Prostate gland (tissue), 2 donors: ENCODE results near the gene GAK.

Source experiments
- POLR2AphosphoS5 ChIP-seq: sonication (generic); formaldehyde crosslinking; IDR thresholded peaks from one replicate; pipeline ENCODE4 v1.6.1; 2017; ENCODE audit warnings: antibody characterized with exemption
- TF ChIP-seq, protein P1 (sequence below), 4 experiments: fragments of 200-600 bp in 2 of 4; fragments of 450-650 bp in 2 of 4; sonication (generic) in 2 of 4; IDR thresholded peaks; 1 replicate in 3 of 4; 2 replicates in 1 of 4; pipeline ENCODE4 v1.5.1; 2016 to 2019; ENCODE audit warnings: antibody characterized with exemption in 4 of 4, mild to moderate bottlenecking in 2 of 4, moderate library complexity in 2 of 4

DNA sequence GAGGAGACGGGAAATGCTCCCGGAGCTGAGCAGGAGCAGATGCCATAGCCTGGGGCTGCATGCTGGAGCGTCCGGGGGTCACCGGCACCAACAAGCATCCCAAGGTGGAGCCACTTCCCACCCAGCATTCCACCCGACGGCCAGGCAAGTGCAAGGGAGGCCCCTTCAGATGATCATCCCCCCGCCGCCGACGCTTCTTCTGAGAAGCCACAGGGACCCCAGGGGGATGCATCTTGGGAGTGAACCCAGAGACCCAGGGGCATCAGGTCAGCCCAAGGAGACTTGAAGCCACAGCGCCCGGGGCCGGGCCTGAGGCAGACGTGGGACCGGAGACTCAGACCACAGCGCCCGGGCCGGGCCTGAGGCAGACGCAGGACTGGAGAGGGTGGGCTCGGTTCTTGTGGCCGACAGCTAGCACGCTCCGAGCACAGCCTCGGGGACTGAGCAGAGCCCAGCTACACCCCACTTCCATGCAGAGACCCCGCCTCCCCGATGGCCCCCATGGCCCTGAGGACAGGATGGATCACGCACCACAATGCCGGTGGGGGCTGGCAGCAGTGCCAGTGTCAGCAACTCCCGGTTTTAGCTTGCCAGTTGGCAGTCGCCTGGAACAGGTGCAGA, 73.2 kb downstream of the GAK start:
- TF ChIP-seq, protein P1, sequence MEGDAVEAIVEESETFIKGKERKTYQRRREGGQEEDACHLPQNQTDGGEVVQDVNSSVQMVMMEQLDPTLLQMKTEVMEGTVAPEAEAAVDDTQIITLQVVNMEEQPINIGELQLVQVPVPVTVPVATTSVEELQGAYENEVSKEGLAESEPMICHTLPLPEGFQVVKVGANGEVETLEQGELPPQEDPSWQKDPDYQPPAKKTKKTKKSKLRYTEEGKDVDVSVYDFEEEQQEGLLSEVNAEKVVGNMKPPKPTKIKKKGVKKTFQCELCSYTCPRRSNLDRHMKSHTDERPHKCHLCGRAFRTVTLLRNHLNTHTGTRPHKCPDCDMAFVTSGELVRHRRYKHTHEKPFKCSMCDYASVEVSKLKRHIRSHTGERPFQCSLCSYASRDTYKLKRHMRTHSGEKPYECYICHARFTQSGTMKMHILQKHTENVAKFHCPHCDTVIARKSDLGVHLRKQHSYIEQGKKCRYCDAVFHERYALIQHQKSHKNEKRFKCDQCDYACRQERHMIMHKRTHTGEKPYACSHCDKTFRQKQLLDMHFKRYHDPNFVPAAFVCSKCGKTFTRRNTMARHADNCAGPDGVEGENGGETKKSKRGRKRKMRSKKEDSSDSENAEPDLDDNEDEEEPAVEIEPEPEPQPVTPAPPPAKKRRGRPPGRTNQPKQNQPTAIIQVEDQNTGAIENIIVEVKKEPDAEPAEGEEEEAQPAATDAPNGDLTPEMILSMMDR (IDR thresholded peaks at IDR 0.05) = no peak
- no peak for TF ChIP-seq POLR2AphosphoS5
